NCI-H1694 (cell line): Measurements from ENCODE around the gene C19orf81.
"Not testable (repeated sequence)": the region's sequence is repeated elsewhere in the genome, so short reads cannot be mapped to it uniquely, and the experiment has no call there.

ENCODE experiments used
- DNase-seq: peaks from one replicate; lab custom pipeline; 2025; lab: John Stamatoyannopoulos, UW

The C19orf81 gene

GRCh38 chr19:50649433-50650391 is at the start of gene C19orf81:
C19orf81 (plus strand) TSS chr19:50649445; CDS start chr19:50649445, 0 bp downstream.
- no peak for DNase-seq

GRCh38 chr19:50601407-50602088 is 47.7 kb upstream of the C19orf81 start:
- DNase-seq: no peak

- DNase-seq: no peak
These were observed 47.2 kb upstream of the C19orf81 start for GRCh38 chr19:50602089-50602422.

- no peak for DNase-seq
These were observed 46.7 kb upstream of the C19orf81 start for GRCh38 chr19:50602496-50602895.

GRCh38 chr19:50602935-50603334 is 46.3 kb upstream of the C19orf81 start:
- DNase-seq: no peak

- DNase-seq: not testable (repeated sequence)
These were observed 44.8 kb upstream of the C19orf81 start for GRCh38 chr19:50604264-50605073.

GRCh38 chr19:50606059-50606836 is 43.0 kb upstream of the C19orf81 start:
- not testable (repeated sequence) for DNase-seq

- no peak for DNase-seq
These were observed 41.9 kb upstream of the C19orf81 start for GRCh38 chr19:50607388-50607787.

- no peak for DNase-seq
These were observed 41.1 kb upstream of the C19orf81 start for GRCh38 chr19:50607874-50608785.

- DNase-seq: not testable (repeated sequence)
These were observed 36.5 kb upstream of the C19orf81 start for GRCh38 chr19:50612504-50613404.

- not testable (repeated sequence) for DNase-seq
These were observed 30.9 kb upstream of the C19orf81 start for GRCh38 chr19:50618379-50618778.

GRCh38 chr19:50619184-50619583 is 30.1 kb upstream of the C19orf81 start:
- not testable (repeated sequence) for DNase-seq

- not testable (repeated sequence) for DNase-seq
These were observed 28.8 kb upstream of the C19orf81 start for GRCh38 chr19:50620394-50620906.

GRCh38 chr19:50624949-50625600 is 24.2 kb upstream of the C19orf81 start:
- DNase-seq: no peak

- DNase-seq: no peak
These were observed 23.2 kb upstream of the C19orf81 start for GRCh38 chr19:50626011-50626410.

GRCh38 chr19:50626795-50627194 is 22.4 kb upstream of the C19orf81 start:
- no peak for DNase-seq

- no peak for DNase-seq
These were observed 21.1 kb upstream of the C19orf81 start for GRCh38 chr19:50628146-50628545.

GRCh38 chr19:50628551-50628950 is 20.7 kb upstream of the C19orf81 start:
- DNase-seq: no peak

GRCh38 chr19:50629194-50629593 is 20.1 kb upstream of the C19orf81 start:
- DNase-seq: no peak
